UCSD-AML1 (cell line): ENCODE results near the gene MARCHF5.
"Not testable (repeated sequence)": the region's sequence is repeated elsewhere in the genome, so short reads cannot be mapped to it uniquely, and the experiment has no call there.

ENCODE experiments used
- DNase-seq: peaks from one replicate; lab custom pipeline; 2025; ENCODE audit not compliant: unreplicated experiment; lab: John Stamatoyannopoulos, UW

The MARCHF5 gene

DNA sequence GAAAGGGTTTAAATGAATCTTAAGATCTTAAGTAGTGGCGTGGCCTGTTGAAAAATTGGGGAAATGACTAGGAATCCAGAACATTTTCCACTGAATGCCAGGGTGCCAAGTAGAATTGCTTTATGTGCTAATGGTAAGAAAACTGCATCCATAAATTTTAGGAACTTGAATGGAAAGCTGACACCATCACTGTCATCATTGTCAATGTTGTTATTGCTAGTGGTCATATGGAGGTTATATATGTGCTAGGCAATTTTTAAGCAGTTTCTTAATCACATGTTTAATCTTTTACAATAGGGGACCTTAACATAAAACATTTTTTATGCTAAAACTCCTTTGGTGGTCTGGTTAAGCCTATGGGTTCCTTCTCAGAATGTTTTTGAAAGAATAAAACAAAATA lies 13.1 kb downstream of the MARCHF5 start:
- DNase-seq = no peak

DNA sequence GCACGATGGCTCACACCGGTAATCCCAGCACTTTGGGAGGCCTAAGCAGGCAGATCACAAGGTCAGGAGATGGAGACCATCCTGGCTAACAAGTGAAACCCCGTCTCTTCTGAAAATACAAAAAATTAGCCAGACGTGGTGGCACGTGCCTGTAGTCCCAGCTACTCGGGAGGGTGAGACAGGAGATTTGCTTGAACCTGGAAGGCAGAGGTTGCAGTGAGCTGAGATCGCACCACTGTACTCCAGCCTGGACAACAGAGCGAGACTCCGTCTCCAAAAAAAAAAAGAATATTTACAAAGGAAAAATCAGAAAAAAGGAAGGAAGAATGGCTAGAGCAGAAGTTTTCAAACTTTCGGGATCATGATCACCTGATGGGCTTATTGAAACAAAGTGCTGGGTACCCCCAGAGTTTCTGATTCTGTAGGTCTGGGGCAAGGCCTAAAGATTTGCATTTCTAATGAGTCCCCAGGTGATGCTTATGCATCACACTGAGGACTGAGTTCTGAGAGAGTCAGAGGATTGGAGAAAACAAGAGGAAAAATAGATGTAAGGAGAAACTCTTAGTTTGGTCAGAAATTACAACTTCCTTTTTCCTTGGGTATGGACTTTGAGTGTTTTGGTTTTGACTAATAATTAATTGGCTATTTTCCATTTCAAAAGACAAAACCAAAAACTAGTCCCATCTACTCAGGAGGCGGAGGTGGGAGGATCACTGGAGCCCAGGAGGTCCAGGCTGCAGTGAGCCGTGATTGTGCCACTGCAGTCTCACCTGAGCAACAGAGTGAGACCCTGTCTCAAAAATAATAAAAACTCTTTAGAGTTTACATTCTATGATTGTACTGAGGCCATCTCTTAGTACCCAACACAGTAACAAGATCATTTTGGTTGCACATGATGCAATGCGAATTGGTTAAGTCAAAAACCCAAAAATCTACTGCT lies 14.4 kb downstream of the MARCHF5 start:
- DNase-seq = no peak

DNA sequence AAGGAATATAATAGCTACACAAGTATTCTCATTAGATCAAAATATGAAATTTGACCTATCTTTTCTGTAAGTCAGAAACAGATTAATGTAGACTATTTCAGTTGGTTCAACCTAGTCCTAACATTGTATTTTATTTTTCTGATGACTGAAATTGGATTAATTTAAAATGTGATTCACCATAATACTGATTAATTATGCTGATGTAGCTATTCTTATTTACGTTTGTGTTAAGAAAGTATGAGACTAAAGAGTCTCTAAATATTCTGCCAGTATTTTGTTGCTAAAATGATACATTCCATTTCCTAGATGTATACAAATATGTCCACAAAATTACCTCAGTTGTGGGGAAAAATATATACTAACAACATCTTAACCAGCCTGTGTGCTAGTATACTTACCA lies 18.3 kb downstream of the MARCHF5 start:
- no peak for DNase-seq

DNA sequence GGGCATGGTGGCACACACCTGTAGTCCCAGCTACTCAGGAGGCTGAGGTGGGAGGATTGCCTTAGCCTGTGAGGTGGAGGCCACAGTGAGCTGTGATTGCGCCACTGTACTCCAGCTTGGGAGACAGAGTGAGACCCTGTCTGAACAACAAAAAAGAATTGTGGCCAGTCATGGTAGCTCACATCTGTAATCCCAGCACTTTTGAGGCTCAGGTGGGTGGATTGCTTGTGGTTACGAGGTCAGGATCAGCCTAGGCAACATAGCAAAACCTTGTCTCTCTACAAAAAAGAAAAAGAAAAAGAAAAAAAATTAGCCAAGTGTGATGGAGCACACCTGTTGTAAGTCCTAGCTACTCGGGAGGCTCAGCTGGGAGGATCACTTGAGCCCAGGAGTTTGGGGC lies 22.8 kb downstream of the MARCHF5 start:
- DNase-seq = no peak

DNA sequence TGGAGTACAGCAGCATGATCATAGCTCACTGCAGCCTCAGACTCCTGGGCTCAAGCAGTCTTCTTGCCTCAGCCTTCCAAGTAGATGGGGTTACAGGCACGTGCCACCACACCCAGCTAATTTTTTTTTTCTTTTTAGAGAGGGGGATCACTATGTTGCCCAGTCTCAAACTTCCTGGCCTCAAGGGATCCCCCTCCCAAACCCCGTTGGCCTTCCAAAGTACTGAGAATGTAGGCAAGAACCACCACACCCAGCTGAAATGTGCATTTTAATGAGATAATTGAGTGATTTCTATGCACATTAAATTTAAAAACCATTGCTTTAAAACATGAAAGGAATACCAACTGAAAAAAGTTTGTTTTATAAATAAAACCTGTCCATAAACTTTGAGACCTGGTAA lies 25.6 kb downstream of the MARCHF5 start:
- no peak for DNase-seq

DNA sequence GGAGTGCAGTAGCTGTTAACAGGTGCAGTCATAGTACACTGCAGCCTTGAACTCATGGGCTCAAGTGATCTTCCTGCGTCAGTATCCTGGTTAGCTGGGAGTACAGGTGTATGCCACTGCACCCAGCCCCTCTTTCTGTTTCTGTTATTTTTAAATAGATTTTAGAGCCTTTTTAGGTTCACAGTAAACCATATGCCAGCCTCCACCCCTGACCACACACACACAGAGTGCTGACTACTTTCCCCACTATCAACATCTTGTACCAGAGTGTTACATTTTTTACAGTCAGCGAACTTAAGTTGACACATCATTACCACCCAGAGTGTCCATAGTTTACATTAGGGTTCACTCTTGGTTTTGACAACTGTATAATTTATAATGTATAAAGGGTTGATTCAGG lies 32.1 kb downstream of the MARCHF5 start:
- DNase-seq = no peak

DNA sequence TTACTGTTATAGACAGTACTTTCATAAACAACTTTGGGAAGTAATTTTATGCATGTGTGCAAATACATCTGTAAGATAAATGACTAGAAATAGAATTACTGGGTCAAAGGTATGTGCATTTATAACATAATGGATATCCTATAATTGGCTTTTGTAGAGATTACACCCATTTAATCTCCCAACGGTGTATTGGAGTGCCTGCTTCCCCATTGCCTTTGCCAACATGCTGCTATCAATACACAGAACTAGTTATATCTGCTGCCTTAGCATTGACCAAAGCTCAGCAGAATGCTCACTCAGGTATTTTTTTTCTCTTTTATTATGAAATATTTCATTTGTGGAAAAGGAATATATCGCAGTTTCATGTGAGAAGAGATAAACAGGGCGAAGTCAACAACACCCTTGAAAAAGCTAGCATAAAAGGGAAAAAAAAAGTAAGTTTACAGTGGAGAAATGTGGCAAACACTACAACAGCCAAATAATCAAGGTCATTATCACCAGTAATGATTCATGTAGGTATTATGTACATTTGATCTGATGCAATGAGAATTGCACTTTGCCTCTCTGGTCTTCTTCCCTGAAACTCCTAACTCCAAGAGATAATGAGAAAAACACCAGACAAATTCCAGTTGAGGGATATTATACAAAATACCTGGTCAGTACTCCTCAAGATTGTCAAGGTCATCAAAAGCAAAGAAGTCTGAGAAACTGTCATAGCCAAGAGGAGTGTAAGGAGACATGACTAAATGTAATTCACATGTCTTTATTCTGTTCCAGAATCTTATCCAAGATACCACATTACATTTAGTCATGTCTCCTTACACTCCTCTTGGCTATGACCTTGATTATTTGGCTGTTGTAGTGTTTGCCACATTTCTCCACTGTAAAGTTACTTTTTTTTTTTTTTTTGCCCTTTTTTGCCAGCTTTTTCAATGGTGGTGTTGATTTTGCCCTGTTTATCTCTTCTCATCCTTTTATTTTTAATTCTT lies 36.8 kb downstream of the MARCHF5 start:
- no peak for DNase-seq

DNA sequence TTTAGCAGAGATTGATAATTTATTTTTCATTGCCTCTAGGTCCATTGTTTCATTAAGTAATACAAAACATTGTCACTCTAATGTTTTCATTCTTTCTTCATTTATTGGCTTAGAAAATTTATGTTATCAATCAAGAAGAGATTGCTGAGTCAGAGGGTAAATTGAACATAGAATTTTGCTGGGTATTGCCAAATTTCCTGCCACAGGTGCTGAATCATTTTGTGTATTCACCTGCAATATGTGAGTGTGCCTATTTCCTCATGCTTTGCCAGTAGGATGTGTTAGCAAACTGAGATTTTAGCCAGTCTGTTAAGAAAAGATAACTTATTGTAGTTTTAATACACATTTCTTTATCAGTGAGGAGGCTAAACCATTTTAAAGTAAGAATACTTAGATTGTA lies 38.0 kb downstream of the MARCHF5 start:
- no peak for DNase-seq

DNA sequence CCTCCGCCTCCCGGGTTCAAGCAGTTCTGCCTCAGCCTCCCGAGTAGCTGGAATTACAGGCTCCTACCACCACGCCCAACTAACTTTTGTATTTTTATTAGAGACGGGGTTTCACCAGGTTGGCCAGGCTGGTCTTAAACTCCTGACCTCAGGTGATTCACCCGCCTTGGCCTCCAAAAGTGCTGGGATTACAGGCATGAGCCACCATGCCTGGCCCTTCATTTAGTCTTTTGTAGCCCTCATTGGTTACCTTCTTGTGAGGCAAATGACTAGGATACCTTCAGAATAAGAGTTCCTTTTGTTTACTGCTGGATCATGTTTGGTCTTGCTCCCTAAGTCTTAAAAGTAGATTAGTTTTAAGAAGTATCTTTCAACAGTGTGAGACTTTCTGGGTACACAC lies 39.0 kb downstream of the MARCHF5 start:
- not testable (repeated sequence) for DNase-seq

DNA sequence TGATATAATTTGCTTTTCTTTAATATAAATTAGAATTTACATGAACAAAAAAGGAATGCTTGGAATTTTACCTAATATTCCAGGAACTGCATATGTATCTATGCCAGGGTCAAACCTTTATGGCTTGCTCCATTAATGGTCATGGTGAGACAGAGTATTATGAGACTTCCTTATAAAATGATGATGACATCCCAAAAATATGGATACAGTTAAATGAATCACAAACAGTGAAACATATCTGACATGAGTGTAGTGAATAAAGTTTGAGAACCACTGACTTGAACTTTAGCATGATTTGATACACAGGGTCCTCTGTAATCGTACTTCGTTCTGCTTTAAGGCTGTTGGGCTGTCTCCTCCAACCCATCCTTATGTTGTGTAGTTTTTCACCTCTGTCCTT lies 51.8 kb downstream of the MARCHF5 start:
- DNase-seq = no peak

DNA sequence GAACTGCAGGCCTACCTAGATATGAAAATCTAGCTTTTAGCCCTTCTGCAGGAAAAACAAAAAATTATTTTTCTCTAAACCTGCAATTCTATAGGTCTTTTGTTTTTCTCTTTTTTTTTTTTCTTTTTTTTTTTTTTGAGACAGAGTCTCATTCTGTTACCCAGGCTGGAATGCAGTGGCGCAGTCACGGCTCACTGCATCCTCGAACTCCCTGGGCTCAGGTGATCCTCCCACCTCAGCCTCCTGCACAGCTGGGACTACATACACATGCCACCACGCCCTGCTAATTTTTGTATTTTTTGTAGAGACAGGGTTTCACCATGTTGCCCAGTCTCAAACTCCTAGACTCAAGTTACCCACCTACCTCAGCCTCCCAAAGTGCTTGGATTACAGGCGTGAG lies 54.6 kb downstream of the MARCHF5 start:
- not testable (repeated sequence) for DNase-seq

DNA sequence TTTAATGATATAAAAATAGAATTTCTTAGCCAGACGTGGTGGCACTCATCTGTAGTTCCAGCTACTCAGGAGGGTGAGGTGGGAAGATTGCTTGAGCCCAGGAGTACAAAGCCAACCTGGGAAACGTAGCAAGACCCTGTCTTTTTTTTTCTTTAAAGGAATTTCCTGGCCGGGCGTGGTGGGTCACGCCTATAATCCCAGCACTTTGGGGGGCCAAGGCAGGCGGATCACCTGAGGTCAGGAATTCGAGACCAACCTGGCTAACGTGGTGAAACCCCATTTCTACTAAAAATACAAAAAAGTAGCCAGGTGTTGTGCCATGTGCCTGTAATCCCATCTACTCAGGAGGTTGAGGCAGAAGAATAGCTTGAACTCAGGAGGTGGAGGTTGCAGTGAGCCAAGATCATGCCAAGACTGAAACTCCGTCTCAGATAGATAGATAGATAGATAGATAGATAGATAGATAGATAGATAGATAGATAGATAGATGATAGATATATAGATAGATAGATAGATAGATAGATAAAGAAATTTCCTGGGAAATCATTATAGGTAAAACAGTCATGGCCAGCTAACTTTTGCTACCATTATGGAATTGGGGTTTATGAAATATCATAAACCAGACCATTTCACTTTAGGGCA lies 56.2 kb downstream of the MARCHF5 start:
- DNase-seq = not testable (repeated sequence)

DNA sequence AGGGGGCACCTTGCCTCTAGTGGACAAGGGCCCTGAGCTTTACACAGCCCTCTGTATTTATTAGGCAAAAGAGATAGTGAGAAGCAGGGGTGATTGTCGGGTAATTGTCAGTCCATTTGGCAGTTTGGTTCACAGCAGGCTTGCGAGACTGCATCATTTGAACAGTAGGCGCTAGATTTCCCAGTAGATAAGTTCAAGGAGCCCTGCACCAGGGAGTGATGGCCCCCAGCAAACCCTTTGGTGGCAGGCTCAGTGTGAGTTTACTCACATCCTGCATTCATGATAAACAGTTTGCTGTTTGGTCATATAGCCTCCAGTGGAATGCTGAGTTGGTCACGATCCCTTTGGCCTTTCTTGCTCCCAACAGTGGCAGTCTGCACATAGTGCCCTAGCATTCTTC lies 59.4 kb downstream of the MARCHF5 start:
- DNase-seq = no peak

DNA sequence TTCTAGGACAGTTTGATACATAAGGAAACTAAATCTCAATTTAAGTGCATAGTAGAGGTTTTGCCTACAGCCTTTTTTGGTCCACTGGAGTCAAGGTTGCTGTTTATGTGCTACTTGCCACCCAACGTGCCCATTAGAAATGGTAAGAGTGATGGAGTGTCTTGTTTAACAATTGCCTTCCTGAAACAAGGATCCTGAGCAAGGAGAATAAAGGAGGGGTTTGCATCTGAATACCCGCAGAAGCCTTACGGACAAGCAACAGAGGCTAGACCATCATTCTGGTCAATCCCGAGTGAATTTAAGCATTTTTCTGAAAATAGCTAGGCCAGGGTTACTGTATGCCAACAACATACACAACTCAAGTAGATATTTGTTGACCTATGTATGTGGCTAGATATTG lies 63.6 kb downstream of the MARCHF5 start:
- no peak for DNase-seq

DNA sequence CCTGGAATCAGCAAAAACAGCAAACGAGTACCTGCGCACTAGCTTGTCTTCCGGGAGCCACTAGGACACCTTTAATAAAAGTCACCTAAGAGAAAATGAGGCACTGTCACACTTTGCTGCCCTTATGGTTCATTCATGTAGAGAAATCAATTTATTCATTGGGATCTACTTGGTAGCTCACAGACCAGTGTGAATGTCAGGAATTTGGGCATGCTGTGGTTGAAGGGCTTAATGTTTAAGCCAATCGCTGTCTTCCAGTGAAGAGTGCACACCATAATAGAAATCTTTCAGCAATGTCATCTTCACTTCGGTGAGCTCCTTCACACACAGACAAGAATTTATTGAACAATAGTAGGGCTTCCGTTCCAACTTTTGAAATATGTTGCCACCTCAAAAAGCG lies 65.1 kb downstream of the MARCHF5 start:
- no peak for DNase-seq

DNA sequence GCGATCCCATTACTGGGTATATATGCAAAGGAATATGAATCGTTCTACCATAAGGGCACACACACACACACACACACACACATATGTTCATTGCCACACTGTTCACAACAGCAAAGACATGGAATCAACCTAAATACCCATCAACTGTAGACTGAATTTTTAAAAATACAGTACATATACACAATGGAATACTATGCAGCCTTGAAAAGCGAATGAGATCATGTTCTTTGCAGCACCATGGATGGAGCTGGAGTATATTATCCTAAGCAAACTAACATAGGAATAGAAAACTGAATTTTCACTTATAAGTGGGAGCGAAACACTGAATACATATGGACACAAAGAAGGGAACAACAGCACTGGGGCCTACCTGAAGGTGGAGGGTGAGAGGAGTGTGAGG lies 72.5 kb downstream of the MARCHF5 start:
- no peak for DNase-seq

DNA sequence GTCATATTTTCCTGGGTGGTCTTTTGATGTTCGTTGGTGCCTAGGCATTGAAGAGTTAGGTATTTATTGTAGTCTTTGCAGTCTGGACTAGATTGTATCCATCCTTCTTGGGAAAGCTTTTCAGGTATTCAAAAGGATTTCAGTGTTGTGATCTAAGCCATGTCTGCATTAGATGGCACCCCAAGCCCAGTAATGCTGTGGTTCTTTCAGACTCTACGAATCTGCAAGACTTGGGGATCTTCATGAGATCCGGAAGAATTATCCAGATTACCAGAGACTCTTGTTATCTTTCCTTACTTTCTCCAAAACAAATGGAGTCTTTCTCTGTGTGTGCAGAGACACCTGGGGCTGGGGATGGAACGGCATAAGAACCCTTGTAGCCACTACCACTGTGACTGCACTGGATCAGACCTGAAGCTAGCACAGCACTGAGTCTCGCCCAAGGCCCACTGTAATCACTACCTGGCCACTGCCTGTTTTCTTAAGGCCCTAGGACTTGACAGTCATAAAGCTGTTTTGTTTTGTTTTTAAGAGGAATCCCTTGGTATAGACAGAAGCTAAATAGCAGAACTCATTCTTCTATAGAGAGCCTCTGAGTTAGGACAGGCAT lies 75.5 kb downstream of the MARCHF5 start:
- no peak for DNase-seq

DNA sequence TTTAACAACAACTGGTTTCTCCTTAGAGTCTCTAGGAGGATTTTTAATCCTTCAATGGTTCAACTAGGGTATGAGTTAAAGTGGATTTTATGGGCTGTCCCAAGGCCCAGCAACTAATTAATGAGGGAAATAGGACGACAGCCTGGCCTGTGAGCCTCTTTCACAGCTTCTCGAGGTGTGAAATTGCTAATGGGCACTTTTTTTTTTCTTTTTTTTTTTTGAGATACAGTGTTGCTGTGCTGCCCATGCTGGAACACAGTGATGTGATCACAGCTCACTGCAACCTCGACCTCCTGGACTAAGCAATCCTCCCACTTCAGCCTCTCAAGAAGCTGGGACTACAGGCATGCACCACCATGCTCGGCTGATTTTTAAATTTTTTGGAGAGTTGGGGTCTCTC lies 87.0 kb downstream of the MARCHF5 start:
- DNase-seq = no peak

DNA sequence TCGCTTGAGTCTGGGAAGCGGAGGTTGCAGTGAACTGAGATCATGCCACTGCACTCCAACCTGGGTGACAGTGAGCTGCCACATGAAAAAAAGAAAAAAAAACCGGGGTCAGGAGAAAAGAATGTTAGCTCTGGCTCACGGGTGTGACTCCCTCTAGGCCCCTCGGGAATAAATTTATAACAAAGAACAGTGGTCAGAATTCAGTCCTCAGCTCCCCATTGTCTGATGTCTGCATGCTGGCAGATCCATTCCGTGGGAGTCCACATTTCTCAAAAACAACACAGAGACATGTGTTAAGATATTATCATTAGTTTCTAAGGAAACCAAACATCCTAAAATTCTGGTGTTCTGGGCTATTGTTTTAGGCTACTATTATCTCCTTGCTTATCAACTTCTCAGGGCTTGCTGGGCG lies 90.6 kb downstream of the MARCHF5 start:
- no peak for DNase-seq

DNA sequence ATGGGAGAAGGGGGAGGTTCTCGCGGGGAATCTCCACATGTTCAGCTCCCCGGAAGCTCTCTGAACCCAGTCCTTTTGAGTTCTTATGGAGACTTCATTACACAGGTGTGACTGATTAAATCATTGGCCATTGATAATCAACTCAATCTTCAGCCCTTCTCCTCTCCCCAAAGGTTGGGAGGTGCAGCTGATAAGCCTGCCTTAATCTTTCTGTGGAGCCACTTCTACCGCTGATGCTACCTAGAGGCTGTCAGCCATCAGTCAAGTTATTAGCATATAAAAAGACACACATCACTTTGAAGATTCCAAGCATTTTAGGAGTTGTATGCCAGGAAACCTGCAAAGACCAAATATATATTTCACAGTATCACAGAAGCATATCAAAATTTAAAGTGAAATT lies 91.7 kb downstream of the MARCHF5 start:
- no peak for DNase-seq

DNA sequence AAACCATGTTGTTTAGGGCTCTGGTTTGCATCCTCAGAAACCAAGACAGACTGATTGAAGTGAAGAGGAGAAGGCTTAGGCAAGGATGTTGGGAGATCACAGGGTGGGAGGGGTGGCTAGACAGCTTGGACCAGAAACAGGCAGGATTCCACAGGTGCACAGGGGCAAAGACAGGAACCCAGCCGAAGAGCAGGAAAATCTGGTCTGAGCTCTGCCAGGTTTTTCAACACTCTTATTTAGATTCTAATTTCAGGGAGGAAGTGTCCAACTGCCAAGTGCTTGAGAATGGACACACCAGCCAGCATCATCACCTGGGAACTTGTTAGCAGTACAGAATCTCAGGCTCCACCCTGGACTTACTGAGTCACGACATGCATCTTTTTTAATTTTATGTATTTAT lies 93.8 kb downstream of the MARCHF5 start:
- DNase-seq = no peak
